IPS-11a (cell line): Measurements from ENCODE around the gene MYH16.
"Not testable (repeated sequence)": the region's sequence is repeated elsewhere in the genome, so short reads cannot be mapped to it uniquely, and the experiment has no call there.

Experiments
- H3K4me3 ChIP-seq: one replicate; pipeline ENCODE4 v1.5.1; 2013; ENCODE audit warnings: low read depth, low read length, control low read depth

The MYH16 gene

GRCh38 chr7:99272476-99273045 is at the start of gene MYH16:
Gene MYH16 (plus strand): TSS chr7:99272839.
- no peak within 1 kb of the TSS for H3K4me3 ChIP-seq

DNA sequence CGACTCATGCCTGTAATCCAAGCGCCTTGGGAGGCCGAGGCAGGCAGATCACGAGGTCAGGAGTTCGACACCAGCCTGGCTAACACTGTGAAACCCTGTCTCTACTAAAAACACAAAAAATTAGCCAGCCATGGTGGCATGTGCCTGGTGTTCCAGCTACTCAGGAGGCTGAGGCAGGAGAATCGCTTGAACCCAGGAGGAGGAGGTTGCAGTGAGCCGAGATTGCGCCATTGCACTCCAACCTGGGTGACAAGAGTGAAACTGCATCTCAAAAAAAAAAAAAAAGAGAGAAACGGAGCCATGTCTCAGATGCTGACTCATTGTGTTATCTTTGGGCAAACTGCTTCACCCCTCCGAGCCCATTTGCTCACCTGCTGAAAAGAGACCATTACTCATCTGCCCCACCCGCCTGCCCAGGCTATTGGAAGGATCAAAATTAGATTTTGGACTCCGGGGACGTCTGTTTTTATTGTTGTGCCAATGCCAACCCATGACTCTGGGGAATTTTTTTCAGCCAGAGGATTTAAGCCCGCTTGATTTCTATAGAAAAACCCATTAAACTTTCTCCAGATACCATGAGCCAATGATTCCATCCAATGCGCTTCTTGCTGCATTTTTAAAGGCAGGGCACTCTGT is 48.3 kb upstream of the MYH16 start:
- not testable (repeated sequence) for H3K4me3 ChIP-seq

DNA sequence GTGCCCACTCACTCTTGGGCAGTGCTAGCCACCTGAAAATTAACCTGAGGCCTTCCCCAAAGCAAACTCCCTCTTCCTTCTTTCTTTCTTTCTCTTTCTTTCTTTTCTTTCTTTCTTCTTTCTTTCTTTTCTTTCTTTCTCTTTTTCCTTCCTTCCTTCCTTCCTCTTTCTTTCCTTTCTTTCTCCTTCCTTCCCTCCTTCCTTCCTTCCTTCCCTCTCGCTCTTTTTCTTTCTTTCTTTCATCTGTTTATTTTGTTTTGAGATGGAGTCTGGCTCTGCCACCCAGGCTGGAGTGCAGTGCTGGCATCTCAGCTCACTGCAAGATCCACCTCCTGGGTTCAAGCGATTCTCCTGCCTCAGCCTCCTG is 47.8 kb upstream of the MYH16 start:
- H3K4me3 ChIP-seq, result no peak overlapping the region

- no peak overlapping the region for H3K4me3 ChIP-seq
Measured at GRCh38 chr7:99229234-99229633, 43.4 kb upstream of the MYH16 start.

GRCh38 chr7:99232082-99232770 is 40.4 kb upstream of the MYH16 start:
- H3K4me3 ChIP-seq, result no peak overlapping the region

DNA sequence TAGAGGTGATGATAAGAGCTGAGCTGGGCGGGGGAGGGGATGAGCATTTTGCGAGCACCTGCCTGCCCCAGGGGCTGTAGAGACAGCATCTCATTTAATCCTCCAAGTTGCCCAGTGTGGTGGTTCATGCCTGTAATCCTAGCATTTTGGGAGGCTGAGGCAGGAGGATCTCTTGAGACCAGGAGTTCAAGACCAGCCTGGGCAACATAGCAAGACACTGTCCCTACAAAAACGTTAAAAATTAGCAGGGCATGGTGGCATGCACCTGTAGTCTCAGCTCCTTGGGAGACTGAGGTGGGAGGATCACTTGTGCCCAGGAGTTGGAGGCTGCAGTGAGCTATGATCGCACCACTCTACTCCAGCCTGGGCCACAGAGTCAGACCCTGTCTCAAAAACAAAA is 39.7 kb upstream of the MYH16 start:
- H3K4me3 ChIP-seq, result not testable (repeated sequence)

GRCh38 chr7:99234185-99234584 is 38.5 kb upstream of the MYH16 start:
- H3K4me3 ChIP-seq, result no peak overlapping the region

GRCh38 chr7:99235925-99236324 is 36.7 kb upstream of the MYH16 start:
- no peak overlapping the region for H3K4me3 ChIP-seq

DNA sequence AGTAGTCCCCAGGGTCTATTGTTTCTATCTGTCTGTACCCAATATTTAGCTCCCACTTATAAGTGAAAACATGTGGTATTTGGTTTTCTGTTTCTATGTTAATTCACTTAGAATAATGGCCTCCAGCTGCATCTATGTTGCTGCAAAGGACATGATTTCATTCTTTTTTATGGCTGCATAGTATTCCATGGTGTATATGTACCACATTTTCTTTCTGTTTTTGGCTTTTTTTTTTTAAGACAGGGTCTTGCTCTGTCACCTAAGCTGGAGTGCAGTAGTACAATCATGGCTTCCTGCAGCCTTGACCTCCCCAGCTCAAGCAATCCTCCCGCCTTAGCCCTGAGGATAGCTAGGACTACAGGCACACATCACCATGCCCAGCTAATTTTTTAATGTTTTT is 34.8 kb upstream of the MYH16 start:
- not testable (repeated sequence) for H3K4me3 ChIP-seq

DNA sequence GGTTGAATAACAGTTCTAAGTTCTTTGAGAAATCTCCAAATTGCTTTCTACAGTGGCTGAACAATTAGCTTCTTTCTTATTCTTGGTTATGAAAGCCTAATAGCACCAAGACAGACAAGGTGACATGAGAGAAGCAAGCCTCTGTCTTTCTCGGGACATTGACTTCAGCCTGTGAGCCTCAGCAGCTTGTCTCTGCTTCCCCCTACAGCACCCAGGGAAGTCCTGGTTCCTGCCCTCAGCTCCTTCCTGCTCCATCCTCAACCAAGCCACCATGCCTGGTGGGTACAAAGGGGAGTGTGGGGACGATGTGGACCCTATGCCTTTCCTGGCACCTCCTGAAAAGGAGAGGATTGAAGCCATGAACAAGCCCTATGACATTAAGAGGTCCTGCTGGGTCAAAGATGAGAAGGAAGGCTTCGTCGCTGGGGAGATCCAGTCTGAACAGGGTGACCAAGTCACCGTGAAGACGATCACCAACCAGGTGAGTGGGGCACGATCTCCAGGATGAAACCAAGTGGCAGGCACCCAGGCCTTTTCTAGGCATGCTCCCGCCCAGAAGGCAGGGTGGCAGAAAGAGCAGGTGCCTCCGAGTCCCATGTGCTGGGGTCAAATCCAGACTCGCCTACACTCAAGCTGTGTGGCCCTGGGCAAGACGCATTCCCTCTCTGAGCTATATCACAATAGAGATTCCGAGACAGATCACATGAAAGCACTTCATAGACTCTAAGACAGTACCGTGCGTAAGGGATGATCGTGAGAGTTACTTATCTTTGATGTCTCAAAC is 33.9 kb upstream of the MYH16 start:
- no peak overlapping the region for H3K4me3 ChIP-seq

GRCh38 chr7:99242682-99243081 is 30.0 kb upstream of the MYH16 start:
- no peak overlapping the region for H3K4me3 ChIP-seq

DNA sequence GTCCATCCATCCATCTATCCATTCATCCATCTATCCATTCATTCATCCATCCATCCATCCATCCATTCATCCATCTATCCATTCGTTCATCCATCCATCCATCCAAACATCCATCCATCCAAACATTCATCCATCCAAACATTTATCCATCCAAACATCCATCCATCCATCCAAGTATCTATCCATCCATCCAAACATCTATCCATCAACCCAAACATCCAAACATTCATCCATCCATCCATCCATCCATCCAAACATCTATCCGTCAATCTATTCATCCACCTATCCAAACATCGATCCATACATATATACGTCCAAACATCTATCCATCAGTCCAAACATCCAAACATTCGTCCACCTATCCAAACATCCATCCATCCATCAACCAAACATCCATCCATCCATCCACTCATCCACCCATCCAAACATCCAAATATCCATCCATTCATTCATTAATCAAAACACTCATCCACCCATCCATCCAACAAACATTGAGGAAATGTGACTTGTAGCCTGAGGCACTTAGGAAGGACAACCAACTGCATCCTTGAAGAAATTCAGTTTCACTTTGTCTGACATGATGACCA is 28.8 kb upstream of the MYH16 start:
- no peak overlapping the region for H3K4me3 ChIP-seq

GRCh38 chr7:99244939-99245338 is 27.7 kb upstream of the MYH16 start:
- H3K4me3 ChIP-seq, result no peak overlapping the region

GRCh38 chr7:99248391-99249095 is 24.1 kb upstream of the MYH16 start:
- H3K4me3 ChIP-seq, result no peak overlapping the region

GRCh38 chr7:99249985-99250575 is 22.6 kb upstream of the MYH16 start:
- H3K4me3 ChIP-seq, result no peak overlapping the region

GRCh38 chr7:99252166-99252895 is 20.3 kb upstream of the MYH16 start:
- H3K4me3 ChIP-seq, result no peak overlapping the region

- H3K4me3 ChIP-seq, result no peak overlapping the region
Measured at GRCh38 chr7:99253369-99253768, 19.3 kb upstream of the MYH16 start.

DNA sequence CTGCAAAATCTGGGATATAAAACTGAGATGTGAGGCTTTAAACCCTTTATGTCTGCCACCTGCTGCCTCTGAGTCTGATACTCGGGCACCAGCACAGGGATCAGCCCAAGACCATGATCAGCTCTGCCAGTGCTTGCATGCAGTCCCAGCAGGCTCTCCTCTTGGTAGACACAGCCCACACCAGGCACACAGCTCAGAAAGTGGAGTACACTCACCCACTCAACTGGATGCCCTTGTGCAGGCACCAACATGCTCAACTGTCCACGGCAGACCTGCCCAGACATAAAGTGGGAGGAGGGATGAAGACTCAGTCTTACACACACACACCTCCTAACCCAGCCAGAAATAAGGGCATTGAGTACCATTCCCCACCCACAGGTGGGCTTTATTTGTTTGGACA is 18.2 kb upstream of the MYH16 start:
- no peak overlapping the region for H3K4me3 ChIP-seq

- no peak overlapping the region for H3K4me3 ChIP-seq
Measured at GRCh38 chr7:99255463-99255862, 17.2 kb upstream of the MYH16 start.

- no peak overlapping the region for H3K4me3 ChIP-seq
Measured at GRCh38 chr7:99257065-99257464, 15.6 kb upstream of the MYH16 start.
